ENCODE measurements around the gene DUSP21.
"Not testable (repeated sequence)": the region's sequence is repeated elsewhere in the genome, so short reads cannot be mapped to it uniquely, and the experiment has no call there.

The DUSP21 gene

DNA sequence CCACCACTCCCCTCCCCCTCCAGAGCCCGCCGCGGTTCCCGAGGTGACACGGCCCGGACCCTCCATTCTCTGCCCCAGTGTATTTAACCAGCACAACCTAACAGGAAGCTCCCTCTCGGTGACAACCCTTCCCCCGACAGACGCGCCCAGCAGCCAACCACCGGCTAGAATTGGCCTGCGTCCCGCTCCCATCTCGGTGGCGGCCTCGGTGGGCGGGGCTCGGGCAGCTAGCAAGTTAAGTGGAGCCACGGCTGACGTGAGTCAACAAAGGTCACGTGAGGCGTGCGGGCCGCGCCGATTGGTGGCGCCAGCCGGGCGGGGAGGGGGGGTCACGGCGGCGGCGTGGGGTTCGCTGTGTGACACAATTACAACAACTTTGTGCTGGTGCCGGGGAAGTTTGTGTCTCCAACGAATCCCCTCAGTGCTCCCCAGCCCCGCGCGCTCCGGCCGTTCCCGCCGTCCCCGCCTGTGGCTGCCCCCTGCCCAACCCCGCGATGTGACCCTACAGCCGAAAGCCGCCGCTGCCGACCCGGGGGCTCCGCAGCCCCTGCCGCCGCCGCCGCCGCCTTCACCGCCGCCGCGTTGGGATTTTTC, 29.1 kb downstream of the DUSP21 start, which contains the start of gene KDM6A:
KDM6A (plus strand) TSS at position 368 of the 594 bp plus-strand sequence. CDS start 364 bp downstream, outside the sequence.
- Mint-ChIP-seq H3K9me3 (no peaks in the 10 kb centered on the region), H3K27me3 (no peaks in the 10 kb centered on the region), H3K4me3 (peak within 1 kb of the TSS; percentile 97), H3K4me1 (peaks cover 18% of the 10 kb centered on the region), H3K36me3 (no peaks in the 10 kb centered on the region), H3K27ac (peak within 1 kb of the TSS; percentile 99)

DNA sequence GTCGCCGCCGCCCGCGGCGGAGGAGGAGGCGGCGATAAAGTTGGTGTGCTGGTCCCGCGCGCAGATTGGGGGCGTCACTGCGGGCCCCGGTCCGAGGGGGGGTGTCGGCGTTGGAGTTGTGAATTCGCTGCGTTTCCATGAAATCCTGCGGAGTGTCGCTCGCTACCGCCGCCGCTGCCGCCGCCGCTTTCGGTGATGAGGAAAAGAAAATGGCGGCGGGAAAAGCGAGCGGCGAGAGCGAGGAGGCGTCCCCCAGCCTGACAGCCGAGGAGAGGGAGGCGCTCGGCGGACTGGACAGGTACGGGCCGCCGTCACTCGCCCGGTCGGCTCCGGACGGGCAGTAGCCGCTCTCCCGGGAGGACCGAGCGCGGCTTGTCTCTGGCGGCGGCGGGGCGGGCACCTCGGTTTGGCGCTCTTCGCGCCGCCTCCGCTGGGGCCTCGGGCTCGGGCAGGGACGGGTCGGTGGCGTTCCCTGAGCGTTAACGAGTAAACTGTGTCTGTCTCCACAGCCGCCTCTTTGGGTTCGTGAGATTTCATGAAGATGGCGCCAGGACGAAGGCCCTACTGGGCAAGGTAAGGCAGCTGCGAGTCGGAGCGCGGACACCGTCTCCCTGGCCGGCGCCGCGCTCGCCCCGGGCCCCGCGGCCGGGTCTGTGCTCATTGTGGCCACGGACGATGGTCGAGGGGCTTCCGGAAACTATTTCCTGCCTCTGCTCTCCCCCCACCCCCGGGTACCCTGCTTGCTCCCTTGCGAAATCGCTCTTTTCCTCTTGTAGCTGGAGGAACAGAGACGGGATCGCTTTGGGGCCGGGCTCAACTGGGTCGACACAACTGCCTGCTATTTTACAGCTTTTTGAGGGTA, 29.8 kb downstream of the DUSP21 start:
- peak overlapping the region; percentile 99 for H3K27ac Mint-ChIP-seq
- H3K9me3 Mint-ChIP-seq, result no peaks in the 10 kb centered on the region
- H3K4me1 Mint-ChIP-seq, result peaks cover 18% of the 10 kb centered on the region
- H3K27me3 Mint-ChIP-seq, result no peaks in the 10 kb centered on the region
- H3K4me3 Mint-ChIP-seq, result peak overlapping the region; percentile 97
- H3K36me3 Mint-ChIP-seq, result no peaks in the 10 kb centered on the region

DNA sequence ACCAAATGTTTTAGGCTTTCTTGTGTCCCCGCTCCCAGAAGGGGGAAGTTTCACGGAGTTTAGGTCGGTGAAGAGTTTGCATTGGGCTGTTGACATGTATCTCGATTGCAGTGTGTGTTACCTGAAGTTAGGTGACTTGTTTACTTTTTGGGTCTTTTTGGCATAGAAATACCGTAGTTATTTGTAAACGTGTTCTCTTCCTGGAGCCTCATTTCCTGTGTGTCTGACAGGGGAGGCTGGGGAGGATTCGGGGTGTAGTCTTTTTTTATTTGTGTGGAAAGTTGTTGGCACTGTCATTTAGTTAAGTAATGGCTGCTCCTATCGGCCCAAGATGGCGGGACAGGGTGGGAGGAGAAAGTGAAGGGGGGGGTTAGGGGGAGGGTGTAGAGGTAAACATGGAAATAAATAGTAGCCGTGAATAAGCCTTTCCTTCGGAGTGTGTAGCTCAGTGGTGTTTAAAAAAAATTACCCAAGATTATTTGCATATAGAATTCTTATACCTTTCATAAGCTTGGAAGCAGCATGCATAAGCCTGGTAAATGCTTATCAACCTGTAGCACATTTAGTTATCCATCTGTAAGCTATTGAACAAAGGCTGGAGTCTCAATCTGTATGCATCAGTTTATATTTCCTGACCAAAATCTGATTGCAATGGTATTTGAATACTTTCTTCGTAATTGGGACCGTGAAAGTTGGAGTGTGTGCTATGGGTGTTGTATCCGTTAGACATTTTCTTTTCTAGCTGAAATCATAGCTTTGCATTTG, 30.8 kb downstream of the DUSP21 start:
- Mint-ChIP-seq H3K36me3 (no peaks in the 10 kb centered on the region), H3K4me3 (peak overlapping the region; percentile 97), H3K9me3 (no peaks in the 10 kb centered on the region), H3K27ac (peak overlapping the region; percentile 99), H3K27me3 (no peaks in the 10 kb centered on the region), H3K4me1 (peaks cover 22% of the 10 kb centered on the region)

DNA sequence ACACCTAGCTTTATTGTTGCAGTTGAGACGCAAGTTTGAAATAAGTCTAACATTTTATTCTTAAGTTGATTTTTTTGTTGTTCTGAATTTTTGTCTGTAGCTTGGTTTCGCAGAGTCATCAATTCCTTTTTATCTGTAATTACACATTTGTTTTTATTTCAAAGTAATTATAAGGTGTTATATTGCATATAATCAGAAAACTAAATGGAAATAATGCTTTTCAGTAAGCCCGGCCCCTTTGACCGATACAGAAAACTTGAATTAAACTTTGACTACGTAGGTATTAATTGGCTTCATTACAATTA, 31.3 kb downstream of the DUSP21 start:
- Mint-ChIP-seq H3K27me3 (no peaks in the 10 kb centered on the region), H3K36me3 (peaks cover under 1% of the 10 kb centered on the region), H3K27ac (peak overlapping the region; percentile 99), H3K4me3 (peak overlapping the region; percentile 97), H3K9me3 (no peaks in the 10 kb centered on the region), H3K4me1 (peaks cover 25% of the 10 kb centered on the region)

DNA sequence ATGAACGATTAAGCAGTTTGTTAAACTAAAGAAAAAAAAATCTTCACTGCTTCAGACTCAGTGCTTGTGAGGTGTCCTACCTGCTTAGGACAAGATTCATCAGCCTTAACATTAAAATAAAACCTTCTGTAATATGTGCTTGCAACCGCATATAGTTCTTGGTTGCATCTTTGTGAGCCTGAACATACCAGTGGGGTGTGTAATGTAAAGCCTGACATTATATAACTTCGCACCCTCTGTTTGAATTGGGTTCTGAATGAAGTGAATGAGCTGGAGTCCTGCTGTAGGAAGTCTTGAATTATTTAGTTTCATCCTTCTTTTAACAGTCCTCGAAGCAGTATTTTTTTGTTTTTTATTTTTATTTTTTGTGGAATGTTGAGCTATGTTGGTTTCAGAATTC, 32.3 kb downstream of the DUSP21 start:
- Mint-ChIP-seq H3K36me3 (peaks cover 1% of the 10 kb centered on the region), H3K4me3 (peak overlapping the region; percentile 76), H3K27ac (no peak overlapping the region), H3K4me1 (peaks cover 31% of the 10 kb centered on the region), H3K27me3 (no peaks in the 10 kb centered on the region), H3K9me3 (no peaks in the 10 kb centered on the region)

DNA sequence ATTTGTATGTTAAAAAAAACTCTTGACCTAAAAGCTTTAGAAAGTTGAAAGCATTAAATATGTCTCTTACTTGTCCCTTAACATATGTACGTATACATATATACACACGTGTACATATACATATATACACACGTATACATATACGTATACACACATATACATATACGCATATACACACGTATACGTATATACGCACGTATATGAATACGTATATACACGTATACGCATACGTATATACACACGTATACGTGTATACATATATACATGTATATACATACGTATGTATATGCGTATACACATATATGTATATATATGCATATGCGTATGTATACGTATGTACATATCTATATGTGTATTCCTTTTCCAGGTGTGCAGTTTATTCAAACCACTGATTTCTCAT, 32.9 kb downstream of the DUSP21 start:
- Mint-ChIP-seq H3K4me3 (peak overlapping the region; percentile 26), H3K27ac (no peak overlapping the region), H3K9me3 (no peaks in the 10 kb centered on the region), H3K4me1 (peaks cover 33% of the 10 kb centered on the region), H3K27me3 (no peaks in the 10 kb centered on the region), H3K36me3 (peaks cover 1% of the 10 kb centered on the region)

DNA sequence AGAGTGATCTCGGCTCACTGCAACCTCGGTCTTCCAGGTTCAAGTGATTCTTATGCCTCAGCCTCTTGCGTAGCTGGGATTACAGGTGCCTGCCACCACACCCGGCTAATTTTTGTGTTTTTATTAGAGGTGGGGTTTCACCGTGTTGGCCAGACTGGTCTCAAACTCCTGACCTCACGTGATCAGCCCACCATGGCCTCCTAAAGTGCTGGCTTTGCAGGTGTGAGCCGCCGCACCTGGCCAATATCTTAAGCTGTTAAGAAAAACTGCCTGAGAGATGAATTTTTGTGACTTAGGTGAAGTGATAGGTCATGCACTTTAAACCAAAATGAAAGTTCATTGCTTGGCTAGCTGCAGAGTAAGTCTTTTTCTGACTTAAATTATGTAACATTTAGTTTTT, 35.0 kb downstream of the DUSP21 start:
- no peak overlapping the region for H3K27ac Mint-ChIP-seq
- H3K4me1 Mint-ChIP-seq, result peaks cover 47% of the 10 kb centered on the region
- peaks cover 1% of the 10 kb centered on the region for H3K36me3 Mint-ChIP-seq
- no peak overlapping the region for H3K4me3 Mint-ChIP-seq
- no peaks in the 10 kb centered on the region for H3K9me3 Mint-ChIP-seq
- no peaks in the 10 kb centered on the region for H3K27me3 Mint-ChIP-seq

DNA sequence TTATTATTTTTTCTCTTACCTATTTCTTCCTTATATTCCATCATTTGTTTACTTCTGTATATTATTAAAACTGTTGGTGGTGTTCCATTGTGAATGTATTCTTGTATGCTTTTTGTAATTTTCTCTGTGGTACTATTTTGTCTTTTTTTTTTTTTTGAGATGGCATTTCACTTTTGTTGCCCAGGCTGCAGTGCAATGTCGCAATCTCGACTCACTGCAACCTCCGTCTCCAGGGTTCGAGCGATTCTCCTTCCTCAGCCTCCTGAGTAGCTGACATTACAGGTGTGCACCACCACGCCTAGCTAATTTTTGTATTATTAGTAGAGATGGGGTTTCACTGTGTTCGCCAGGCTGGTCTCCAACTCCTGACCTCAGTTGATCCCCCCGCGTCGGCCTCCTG, 37.7 kb downstream of the DUSP21 start:
- no peak overlapping the region for H3K27ac Mint-ChIP-seq
- H3K27me3 Mint-ChIP-seq, result no peaks in the 10 kb centered on the region
- peaks cover 1% of the 10 kb centered on the region for H3K36me3 Mint-ChIP-seq
- H3K4me1 Mint-ChIP-seq, result peaks cover 67% of the 10 kb centered on the region
- H3K9me3 Mint-ChIP-seq, result no peaks in the 10 kb centered on the region
- no peak overlapping the region for H3K4me3 Mint-ChIP-seq

DNA sequence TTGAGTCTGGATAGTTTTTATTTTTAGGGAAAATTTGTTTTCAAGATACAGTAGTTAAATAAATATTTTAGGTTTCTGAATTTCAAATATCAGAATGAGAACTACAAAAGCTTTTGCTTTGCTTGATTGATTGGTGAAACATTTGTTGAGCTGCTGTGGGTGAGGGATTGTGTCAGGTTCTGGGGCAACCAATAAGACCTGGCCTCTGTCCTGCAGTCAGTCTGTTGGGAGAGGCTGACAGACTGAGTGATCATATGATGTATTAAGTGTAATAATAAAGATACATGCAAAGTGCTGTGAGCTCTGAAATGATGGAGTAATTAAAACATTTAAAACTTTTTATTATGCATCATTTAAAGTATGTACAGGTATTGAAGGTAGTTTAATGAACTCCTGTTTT, 38.8 kb downstream of the DUSP21 start:
- peaks cover 64% of the 10 kb centered on the region for H3K4me1 Mint-ChIP-seq
- H3K4me3 Mint-ChIP-seq, result no peak overlapping the region
- peaks cover 1% of the 10 kb centered on the region for H3K36me3 Mint-ChIP-seq
- H3K27ac Mint-ChIP-seq, result no peak overlapping the region
- H3K27me3 Mint-ChIP-seq, result no peaks in the 10 kb centered on the region
- no peaks in the 10 kb centered on the region for H3K9me3 Mint-ChIP-seq

DNA sequence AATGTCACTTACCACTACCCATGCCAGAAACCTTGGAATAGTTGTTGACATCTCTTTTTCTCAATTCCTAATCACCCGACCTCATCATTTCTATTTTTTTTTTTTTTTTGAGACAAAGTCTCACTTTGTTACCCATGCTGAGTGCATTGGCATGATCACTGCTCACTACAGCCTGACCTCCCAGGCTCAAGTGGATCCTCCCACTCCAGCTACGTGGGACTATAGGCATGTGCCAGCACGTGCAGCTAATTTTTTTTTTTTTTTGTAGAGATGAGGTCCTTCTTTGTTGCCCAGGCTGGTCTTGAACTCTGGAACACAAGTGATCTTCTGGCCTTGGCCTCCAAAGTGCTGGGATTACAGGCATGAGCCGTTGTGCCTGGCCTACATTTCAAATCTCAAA, 41.1 kb downstream of the DUSP21 start:
- peaks cover 67% of the 10 kb centered on the region for H3K4me1 Mint-ChIP-seq
- H3K9me3 Mint-ChIP-seq, result no peaks in the 10 kb centered on the region
- no peak overlapping the region for H3K4me3 Mint-ChIP-seq
- H3K27me3 Mint-ChIP-seq, result no peaks in the 10 kb centered on the region
- H3K36me3 Mint-ChIP-seq, result peaks cover 1% of the 10 kb centered on the region
- H3K27ac Mint-ChIP-seq, result peak overlapping the region; percentile 41

DNA sequence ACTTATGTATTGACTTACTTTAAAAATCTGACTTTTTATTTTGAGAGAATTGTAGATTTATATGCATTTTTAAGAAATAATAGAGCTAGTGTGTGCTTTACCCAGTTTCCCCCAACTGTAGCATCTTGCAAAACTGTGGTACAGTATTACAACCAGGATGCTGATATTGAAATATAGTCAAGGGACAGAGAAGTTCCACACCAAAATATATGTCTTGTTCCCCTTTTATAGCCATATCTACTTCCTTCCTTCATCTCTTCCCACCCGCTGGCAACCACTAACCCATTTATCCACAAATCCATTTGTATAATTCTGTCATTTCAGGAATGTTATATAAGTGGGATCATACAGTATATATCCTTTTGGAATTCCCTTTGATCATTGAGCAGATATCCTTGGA, 46.0 kb downstream of the DUSP21 start:
- Mint-ChIP-seq H3K36me3 (peaks cover 1% of the 10 kb centered on the region), H3K9me3 (no peaks in the 10 kb centered on the region), H3K27ac (peak overlapping the region; percentile 18), H3K27me3 (no peaks in the 10 kb centered on the region), H3K4me1 (peaks cover 57% of the 10 kb centered on the region), H3K4me3 (no peak overlapping the region)

DNA sequence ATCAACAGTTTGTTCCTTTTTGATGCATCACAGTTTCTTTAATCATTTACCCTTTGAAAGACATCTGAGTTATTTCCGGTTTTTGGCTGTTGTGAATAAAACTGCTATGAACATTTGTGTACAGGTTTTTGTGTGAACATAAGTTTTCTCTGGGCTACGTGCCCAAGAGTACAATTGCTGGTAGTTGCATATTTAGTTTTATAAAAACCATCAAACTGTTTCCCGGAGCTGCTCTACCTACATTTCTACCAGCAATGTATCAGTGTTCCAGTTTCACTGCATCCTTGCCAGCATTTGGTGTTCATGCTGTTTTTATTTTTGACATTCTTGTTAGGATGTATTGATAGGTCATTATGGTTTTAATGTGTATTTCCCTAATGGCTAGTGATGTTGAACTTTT, 46.4 kb downstream of the DUSP21 start:
- peaks cover 1% of the 10 kb centered on the region for H3K36me3 Mint-ChIP-seq
- H3K27me3 Mint-ChIP-seq, result no peaks in the 10 kb centered on the region
- peak overlapping the region; percentile 18 for H3K27ac Mint-ChIP-seq
- no peak overlapping the region for H3K4me3 Mint-ChIP-seq
- H3K9me3 Mint-ChIP-seq, result no peaks in the 10 kb centered on the region
- H3K4me1 Mint-ChIP-seq, result peaks cover 52% of the 10 kb centered on the region

DNA sequence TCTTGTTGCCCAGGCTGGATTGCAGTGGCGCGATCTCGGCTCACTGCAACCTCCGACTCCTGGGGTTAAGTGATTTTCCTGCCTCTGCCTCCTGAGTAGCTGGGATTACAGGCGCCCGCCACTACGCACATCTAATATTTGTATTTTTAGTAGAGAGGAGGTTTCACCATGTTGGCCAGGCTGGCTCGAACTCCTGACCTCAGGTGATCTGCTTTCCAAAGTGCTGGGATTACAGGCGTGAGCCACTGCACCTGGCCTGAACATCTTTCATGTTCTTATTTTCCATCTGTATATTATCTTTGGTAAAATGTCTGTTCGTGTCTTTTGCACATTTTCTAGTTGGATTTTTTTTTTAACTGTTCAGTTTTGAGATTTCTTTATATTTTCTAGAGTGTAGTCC, 46.9 kb downstream of the DUSP21 start:
- not testable (repeated sequence) for H3K36me3 Mint-ChIP-seq, H3K4me3 Mint-ChIP-seq, H3K9me3 Mint-ChIP-seq, H3K27me3 Mint-ChIP-seq
- Mint-ChIP-seq H3K4me1 (peaks cover 50% of the 10 kb centered on the region), H3K27ac (peak overlapping the region; percentile 72)

DNA sequence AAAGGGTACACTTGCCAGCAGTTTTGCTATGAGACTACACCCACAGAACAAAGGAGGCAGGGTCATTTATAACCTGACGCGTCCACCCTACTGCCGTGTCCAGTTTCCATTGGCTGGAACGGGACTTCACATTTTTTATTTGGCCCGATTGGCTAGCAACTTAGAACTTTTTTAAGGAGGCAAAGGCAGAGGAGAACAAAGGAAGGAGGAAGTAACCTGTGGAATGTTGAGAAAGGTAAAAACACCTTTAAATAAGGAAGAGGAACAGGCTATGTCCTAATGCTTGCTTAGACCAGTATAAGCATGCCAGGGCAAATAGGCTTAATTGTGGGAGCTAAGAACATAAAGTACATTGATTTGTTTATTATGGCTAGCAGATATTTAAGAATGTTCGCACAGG, 47.8 kb downstream of the DUSP21 start:
- H3K9me3 Mint-ChIP-seq, result no peaks in the 10 kb centered on the region
- H3K4me3 Mint-ChIP-seq, result no peak overlapping the region
- H3K4me1 Mint-ChIP-seq, result peaks cover 45% of the 10 kb centered on the region
- no peaks in the 10 kb centered on the region for H3K27me3 Mint-ChIP-seq
- peaks cover 4% of the 10 kb centered on the region for H3K36me3 Mint-ChIP-seq
- H3K27ac Mint-ChIP-seq, result no peak overlapping the region

All from activated naive CD4-positive, alpha-beta T cell treated with anti-CD3 and anti-CD28 coated beads, Interleukin-2, amount 50 U/mL, for 24 hours (primary cell).